A549 (cell line): Measurements from ENCODE around the gene TRIM2. TPM values are rescaled to one million over a fixed set of nuclear protein-coding genes. Genes with fewer than 3 reads are reported as not detected.

Experiments
- ATAC-seq, 2 experiments: fragments of 200-7000 bp in 1 of 2; fragments of >200 bp in 1 of 2; cut with Nextera tagmentation in 1 of 2; cut with Tn5 transposase in 1 of 2; 3 replicates each; pipeline versions ENCODE4 v1.8.0 to v1.9.1; 2018 to 2020; ENCODE audit warnings: mild to moderate bottlenecking in 1 of 2, moderate library complexity in 1 of 2
- CTCF ChIA-PET: fragments of 300-600 bp; sonication (Branson Sonifier 250); formaldehyde crosslinking; extraction: SDS; loops from one replicate; lab custom pipeline; 2021; ENCODE audit warnings: antibody characterized with exemption, inconsistent platforms; lab: Yijun Ruan, JAX
- POLR2A ChIA-PET: fragments of 350-600 bp; formaldehyde crosslinking; extraction: SDS; loops from one replicate; lab custom pipeline; 2021; ENCODE audit warnings: antibody characterized with exemption, inconsistent platforms; lab: Yijun Ruan, JAX
- DNase-seq, 2 experiments: peaks; one replicate each; pipeline versions ENCODE4 v3.0.0 to v3.0.0-alpha.2; 2011 to 2016; ENCODE audit warnings: low read depth in 1 of 2, low spot score in 1 of 2
- FAIRE-seq: peaks from 2 replicates; lab custom pipeline; 2011; peaks lifted over from hg19 to GRCh38; lab: Jason Lieb, UNC
- H3K27ac ChIP-seq, 2 experiments: fragments of >200 bp; sonication (Bioruptor Twin); formaldehyde crosslinking; 3 replicates each; pipeline ENCODE4 v1.5.1; 2016 to 2017
- H3K4me1 ChIP-seq: fragments of >200 bp; sonication (Bioruptor Twin); formaldehyde crosslinking; 3 replicates; pipeline ENCODE4 v1.6.1; 2016
- H3K4me2 ChIP-seq: fragments of >200 bp; sonication (Bioruptor Twin); formaldehyde crosslinking; 3 replicates; pipeline ENCODE4 v1.6.1; 2016
- H3K4me3 ChIP-seq: fragments of >200 bp; sonication (Bioruptor Twin); formaldehyde crosslinking; 3 replicates; pipeline ENCODE4 v1.5.1; 2016
- H3K9me3 ChIP-seq: fragments of >200 bp; sonication (Bioruptor Twin); formaldehyde crosslinking; 3 replicates; pipeline ENCODE4 v1.6.1; 2016
- CBX2 ChIP-seq: fragments of 200-600 bp; sonication (generic); IDR thresholded peaks from 2 replicates; pipeline ENCODE4 v1.6.1; 2016; ENCODE audit warnings: low read depth, mild to moderate bottlenecking, borderline replicate concordance
- CBX8 ChIP-seq: fragments of 200-600 bp; sonication (generic); IDR thresholded peaks from 2 replicates; pipeline ENCODE4 v1.6.1; 2016
- EP300 ChIP-seq, 2 experiments: fragments of >200 bp; sonication (Bioruptor Twin); formaldehyde crosslinking; IDR thresholded peaks; 2 replicates in 1 of 2; 3 replicates in 1 of 2; pipeline ENCODE4 v1.6.1; 2016 to 2017
- FOSB ChIP-seq: fragments of 250-450 bp; sonication (Bioruptor Pico); IDR thresholded peaks from 2 replicates; pipeline ENCODE4 v1.5.0; 2020; ENCODE audit warnings: mild to moderate bottlenecking, moderate library complexity
- HEYL ChIP-seq: fragments of 250-450 bp; sonication (Bioruptor Pico); IDR thresholded peaks from 2 replicates; pipeline ENCODE4 v1.8.0; 2021; ENCODE audit warnings: mild to moderate bottlenecking, moderate library complexity
- HOXA7 ChIP-seq: fragments of 250-450 bp; sonication (Bioruptor Pico); IDR thresholded peaks from 2 replicates; pipeline ENCODE4 v1.5.0; 2020; ENCODE audit warnings: mild to moderate bottlenecking, moderate library complexity
- HOXB13 ChIP-seq: fragments of 250-450 bp; sonication (Bioruptor Pico); IDR thresholded peaks from 2 replicates; pipeline ENCODE4 v1.5.0; 2020; ENCODE audit warnings: low read depth, mild to moderate bottlenecking, moderate library complexity
- JUN ChIP-seq, 2 experiments: fragments of >200 bp; sonication (Bioruptor Twin); formaldehyde crosslinking; IDR thresholded peaks; 2 replicates in 1 of 2; 3 replicates in 1 of 2; pipeline ENCODE4 v1.6.1; 2016 to 2017
- JUNB ChIP-seq: fragments of >200 bp; sonication (Bioruptor Twin); formaldehyde crosslinking; IDR thresholded peaks from 2 replicates; pipeline ENCODE4 v1.6.1; 2016
- KDM5A ChIP-seq: fragments of 200-600 bp; sonication (generic); IDR thresholded peaks from 2 replicates; pipeline ENCODE4 v1.6.1; 2016; ENCODE audit warnings: antibody characterized with exemption, mild to moderate bottlenecking
- MAFK ChIP-seq: fragments of 450-650 bp; IDR thresholded peaks from 2 replicates; pipeline ENCODE4 v1.6.1; 2014; ENCODE audit not compliant: partially characterized antibody
- NR3C1 ChIP-seq: fragments of >200 bp; sonication (Bioruptor Twin); formaldehyde crosslinking; IDR thresholded peaks from 3 replicates; pipeline ENCODE4 v1.6.1; 2017
- POLR2A ChIP-seq: IDR thresholded peaks from 2 replicates; pipeline ENCODE4 v1.6.1; 2012; ENCODE audit warnings: mild to moderate bottlenecking, low read length
- POLR2AphosphoS2 ChIP-seq: conservative IDR thresholded peaks from 2 replicates; pipeline ENCODE4 v1.6.1; 2012; ENCODE audit warnings: low read length, improper control_type of control experiment, inconsistent platforms
- RARB ChIP-seq: fragments of 250-450 bp; sonication (Bioruptor Pico); IDR thresholded peaks from 2 replicates; pipeline ENCODE4 v1.8.0; 2021; ENCODE audit warnings: mild to moderate bottlenecking, moderate library complexity
- RCOR1 ChIP-seq: fragments of 150-350 bp; IDR thresholded peaks from 2 replicates; pipeline ENCODE4 v1.6.1; 2014; ENCODE audit warnings: antibody characterized with exemption, low read length, low read depth
- ZC3H11A ChIP-seq: fragments of 450-650 bp; IDR thresholded peaks from 2 replicates; pipeline ENCODE4 v1.6.1; 2014; ENCODE audit warnings: antibody characterized with exemption, mild to moderate bottlenecking
- WGBS: methylation state at CpG from one replicate; pipeline ENCODE4 v1.1.6; 2017; ENCODE audit errors: missing lambda C conversion rate; 5-methylcytosine and 5-hydroxymethylcytosine counted together
- polyA plus RNA-seq, 4 experiments: library from polyadenylated mRNA; depleted of rRNA in 3 of 4; stranded (reverse); fragments of >200 nt; fragmentation: RNase III in 1 of 4; extraction: RNeasy Plus Mini Kit Qiagen cat#74134 plus additional on column Dnase treatment in 1 of 4; gene quantifications; 2 replicates in 3 of 4; 3 replicates in 1 of 4; pipeline ENCODE4 v1.2.3, GENCODE V29; 2011 to 2017
- TF ChIP-seq, protein P1 (sequence below): IDR thresholded peaks from 2 replicates; pipeline ENCODE4 v1.6.1; 2012; ENCODE audit warnings: low read depth, borderline replicate concordance
- TF ChIP-seq, protein P2 (sequence below): fragments of >200 bp; sonication (Bioruptor Twin); formaldehyde crosslinking; IDR thresholded peaks from 3 replicates; pipeline ENCODE4 v1.6.1; 2016
- TF ChIP-seq, protein P3 (sequence below): IDR thresholded peaks from 2 replicates; pipeline ENCODE4 v1.6.1; 2012
- TF ChIP-seq, protein P4 (sequence below): fragments of >200 bp; sonication (Bioruptor Twin); formaldehyde crosslinking; IDR thresholded peaks from 3 replicates; pipeline ENCODE4 v1.5.1; 2016
- TF ChIP-seq, protein P5 (sequence below): fragments of 150-350 bp; IDR thresholded peaks from 2 replicates; pipeline ENCODE4 v1.6.1; 2014; ENCODE audit warnings: low read depth, mild to moderate bottlenecking, low read length

Gene TRIM2
- polyA plus RNA-seq, 2 of the 4 experiments (the other 2 are of a cell fraction) = 0.92 to 1.4 TPM

DNA sequence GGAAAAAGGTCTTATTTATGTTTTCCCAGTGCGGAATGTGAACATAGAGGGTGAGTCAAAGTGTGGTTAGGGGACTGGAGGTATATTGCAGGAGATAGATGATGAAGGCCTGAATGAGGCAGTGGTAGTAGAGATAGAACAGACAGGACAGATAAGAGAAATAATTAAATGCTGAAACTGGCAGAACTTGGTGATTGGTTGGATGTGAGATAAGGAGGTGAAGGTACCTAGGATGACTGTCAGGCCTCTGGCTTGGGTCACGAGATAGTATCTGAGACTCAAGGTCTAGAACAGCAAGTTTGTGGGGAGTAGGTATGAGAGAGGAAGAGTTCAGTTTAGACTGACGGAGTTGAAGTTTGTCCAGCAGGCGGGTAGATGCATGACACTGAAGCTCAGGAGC lies 143.8 kb downstream of the TRIM2 start:
- 75% methylated on average over 4 of the region's 4 CpGs for WGBS
- POLR2A ChIA-PET = no interaction called here
- H3K27ac ChIP-seq = no peak overlapping the region
- no peak for DNase-seq
- no peak for FAIRE-seq
- no peak overlapping the region for H3K4me2 ChIP-seq
- CTCF ChIA-PET = interaction anchor here (0.6 to 1.5 kb wide), 2 partner anchors 167 to 226 kb away, joined by 3 to 4 read pairs; no protein-coding TSS in a partner anchor
- H3K4me1 ChIP-seq = peaks cover 12% of the 10 kb centered on the region; the same call in 2 of the 3 replicates
- H3K9me3 ChIP-seq = no peaks in the 10 kb centered on the region
- TF ChIP-seq CBX2 (no peak), POLR2AphosphoS2 (no peak), FOSB (no peak), KDM5A (no peak), CBX8 (no peak), EP300 (IDR thresholded peaks at IDR 0.05) (no peak), JUNB (no peak), MAFK (no peak), HOXB13 (CRISPR knock-in tag) (no peak)
- TF ChIP-seq, protein P1, sequence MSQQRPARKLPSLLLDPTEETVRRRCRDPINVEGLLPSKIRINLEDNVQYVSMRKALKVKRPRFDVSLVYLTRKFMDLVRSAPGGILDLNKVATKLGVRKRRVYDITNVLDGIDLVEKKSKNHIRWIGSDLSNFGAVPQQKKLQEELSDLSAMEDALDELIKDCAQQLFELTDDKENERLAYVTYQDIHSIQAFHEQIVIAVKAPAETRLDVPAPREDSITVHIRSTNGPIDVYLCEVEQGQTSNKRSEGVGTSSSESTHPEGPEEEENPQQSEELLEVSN = no peak
- TF ChIP-seq, all 56 proteins: peak for 0
- ATAC-seq = no peak
- H3K4me3 ChIP-seq = no peak overlapping the region

DNA sequence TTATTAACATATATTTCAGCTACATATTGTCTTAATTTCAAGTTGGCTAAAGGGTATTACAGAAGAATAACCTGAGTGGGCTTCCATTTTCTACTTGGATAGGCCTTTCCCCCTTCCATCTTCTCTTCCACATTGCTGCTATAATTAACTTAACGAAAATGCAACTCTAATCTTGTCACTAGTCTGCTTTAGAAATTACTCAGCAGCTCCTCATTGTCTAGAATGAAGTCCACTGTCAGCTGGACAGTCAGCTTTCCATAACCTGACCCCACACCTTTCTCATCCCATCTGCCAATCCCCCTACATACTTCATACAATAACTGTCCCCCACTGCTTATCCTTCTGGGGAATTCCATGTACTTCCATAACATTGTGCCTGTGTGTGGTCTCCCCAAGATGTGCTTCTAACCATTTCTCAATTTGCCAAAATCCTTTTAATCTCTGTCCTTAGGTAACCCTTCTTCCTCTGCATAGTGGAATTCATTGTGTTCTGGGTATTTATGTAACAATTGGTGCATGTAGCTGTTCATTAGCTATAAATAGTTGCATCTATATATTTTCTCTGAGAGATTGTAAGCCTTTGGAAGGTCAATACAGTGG lies 145.1 kb downstream of the TRIM2 start:
- TF ChIP-seq NR3C1 (no peak), HOXA7 (CRISPR knock-in tag) (no peak), RARB (CRISPR knock-in tag) (no peak), HEYL (no peak), JUN (IDR thresholded peaks at IDR 0.05) (no peak), KDM5A (no peak), POLR2A (no peak), ZC3H11A (no peak), RCOR1 (no peak)
- TF ChIP-seq, protein P2, sequence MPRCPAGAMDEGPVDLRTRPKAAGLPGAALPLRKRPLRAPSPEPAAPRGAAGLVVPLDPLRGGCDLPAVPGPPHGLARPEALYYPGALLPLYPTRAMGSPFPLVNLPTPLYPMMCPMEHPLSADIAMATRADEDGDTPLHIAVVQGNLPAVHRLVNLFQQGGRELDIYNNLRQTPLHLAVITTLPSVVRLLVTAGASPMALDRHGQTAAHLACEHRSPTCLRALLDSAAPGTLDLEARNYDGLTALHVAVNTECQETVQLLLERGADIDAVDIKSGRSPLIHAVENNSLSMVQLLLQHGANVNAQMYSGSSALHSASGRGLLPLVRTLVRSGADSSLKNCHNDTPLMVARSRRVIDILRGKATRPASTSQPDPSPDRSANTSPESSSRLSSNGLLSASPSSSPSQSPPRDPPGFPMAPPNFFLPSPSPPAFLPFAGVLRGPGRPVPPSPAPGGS = no peak
- TF ChIP-seq, protein P3, sequence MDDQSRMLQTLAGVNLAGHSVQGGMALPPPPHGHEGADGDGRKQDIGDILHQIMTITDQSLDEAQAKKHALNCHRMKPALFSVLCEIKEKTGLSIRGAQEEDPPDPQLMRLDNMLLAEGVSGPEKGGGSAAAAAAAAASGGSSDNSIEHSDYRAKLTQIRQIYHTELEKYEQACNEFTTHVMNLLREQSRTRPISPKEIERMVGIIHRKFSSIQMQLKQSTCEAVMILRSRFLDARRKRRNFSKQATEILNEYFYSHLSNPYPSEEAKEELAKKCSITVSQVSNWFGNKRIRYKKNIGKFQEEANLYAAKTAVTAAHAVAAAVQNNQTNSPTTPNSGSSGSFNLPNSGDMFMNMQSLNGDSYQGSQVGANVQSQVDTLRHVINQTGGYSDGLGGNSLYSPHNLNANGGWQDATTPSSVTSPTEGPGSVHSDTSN = no peak
- TF ChIP-seq, protein P4, sequence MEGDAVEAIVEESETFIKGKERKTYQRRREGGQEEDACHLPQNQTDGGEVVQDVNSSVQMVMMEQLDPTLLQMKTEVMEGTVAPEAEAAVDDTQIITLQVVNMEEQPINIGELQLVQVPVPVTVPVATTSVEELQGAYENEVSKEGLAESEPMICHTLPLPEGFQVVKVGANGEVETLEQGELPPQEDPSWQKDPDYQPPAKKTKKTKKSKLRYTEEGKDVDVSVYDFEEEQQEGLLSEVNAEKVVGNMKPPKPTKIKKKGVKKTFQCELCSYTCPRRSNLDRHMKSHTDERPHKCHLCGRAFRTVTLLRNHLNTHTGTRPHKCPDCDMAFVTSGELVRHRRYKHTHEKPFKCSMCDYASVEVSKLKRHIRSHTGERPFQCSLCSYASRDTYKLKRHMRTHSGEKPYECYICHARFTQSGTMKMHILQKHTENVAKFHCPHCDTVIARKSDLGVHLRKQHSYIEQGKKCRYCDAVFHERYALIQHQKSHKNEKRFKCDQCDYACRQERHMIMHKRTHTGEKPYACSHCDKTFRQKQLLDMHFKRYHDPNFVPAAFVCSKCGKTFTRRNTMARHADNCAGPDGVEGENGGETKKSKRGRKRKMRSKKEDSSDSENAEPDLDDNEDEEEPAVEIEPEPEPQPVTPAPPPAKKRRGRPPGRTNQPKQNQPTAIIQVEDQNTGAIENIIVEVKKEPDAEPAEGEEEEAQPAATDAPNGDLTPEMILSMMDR = no peak
- TF ChIP-seq, protein P5, sequence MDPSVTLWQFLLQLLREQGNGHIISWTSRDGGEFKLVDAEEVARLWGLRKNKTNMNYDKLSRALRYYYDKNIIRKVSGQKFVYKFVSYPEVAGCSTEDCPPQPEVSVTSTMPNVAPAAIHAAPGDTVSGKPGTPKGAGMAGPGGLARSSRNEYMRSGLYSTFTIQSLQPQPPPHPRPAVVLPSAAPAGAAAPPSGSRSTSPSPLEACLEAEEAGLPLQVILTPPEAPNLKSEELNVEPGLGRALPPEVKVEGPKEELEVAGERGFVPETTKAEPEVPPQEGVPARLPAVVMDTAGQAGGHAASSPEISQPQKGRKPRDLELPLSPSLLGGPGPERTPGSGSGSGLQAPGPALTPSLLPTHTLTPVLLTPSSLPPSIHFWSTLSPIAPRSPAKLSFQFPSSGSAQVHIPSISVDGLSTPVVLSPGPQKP = no peak
- TF ChIP-seq, all 56 proteins: peak for 0
- 92% methylated on average over 1 of the region's 1 CpG for WGBS
- no peak overlapping the region for H3K27ac ChIP-seq
- no peak overlapping the region for H3K4me2 ChIP-seq
- no peaks in the 10 kb centered on the region for H3K9me3 ChIP-seq
- CTCF ChIA-PET = interaction anchor here (0.5 to 1.5 kb wide), 2 partner anchors 144 to 225 kb away, joined by 3 to 4 read pairs; no protein-coding TSS in a partner anchor
- no peak for FAIRE-seq
- POLR2A ChIA-PET = no interaction called here
- H3K4me3 ChIP-seq = no peak overlapping the region
- no peak for DNase-seq
- no peak for ATAC-seq
- H3K4me1 ChIP-seq = peaks cover 12% of the 10 kb centered on the region; the same call in 2 of the 3 replicates
